Amniotic stem cell (primary cell): Measurements from ENCODE around the gene SPTBN2.
"Not testable (repeated sequence)": the region's sequence is repeated elsewhere in the genome, so short reads cannot be mapped to it uniquely, and the experiment has no call there.

Experiments
- DNase-seq: peaks from one replicate; lab custom pipeline; 2025; lab: John Stamatoyannopoulos, UW

The SPTBN2 gene

DNA sequence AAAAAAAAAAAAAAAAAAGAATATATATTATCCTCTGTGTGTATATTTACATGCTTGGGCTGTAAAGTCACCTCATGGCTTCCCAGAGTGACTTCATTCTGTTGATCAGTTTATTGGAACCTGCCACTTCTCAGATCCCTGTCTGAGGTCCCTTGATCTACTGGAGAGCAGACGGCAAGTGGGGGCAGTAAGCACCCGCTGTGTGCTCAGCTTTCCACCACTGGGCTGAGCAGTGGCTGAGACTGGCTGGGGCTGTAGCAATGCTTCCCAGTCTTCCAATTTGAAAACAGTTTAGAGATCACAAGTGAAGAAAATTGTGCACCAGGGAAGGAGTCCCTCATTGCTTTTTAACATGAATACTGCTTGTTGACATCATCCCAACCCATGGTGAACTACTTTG lies 44.4 kb downstream of the SPTBN2 start:
- no peak for DNase-seq

DNA sequence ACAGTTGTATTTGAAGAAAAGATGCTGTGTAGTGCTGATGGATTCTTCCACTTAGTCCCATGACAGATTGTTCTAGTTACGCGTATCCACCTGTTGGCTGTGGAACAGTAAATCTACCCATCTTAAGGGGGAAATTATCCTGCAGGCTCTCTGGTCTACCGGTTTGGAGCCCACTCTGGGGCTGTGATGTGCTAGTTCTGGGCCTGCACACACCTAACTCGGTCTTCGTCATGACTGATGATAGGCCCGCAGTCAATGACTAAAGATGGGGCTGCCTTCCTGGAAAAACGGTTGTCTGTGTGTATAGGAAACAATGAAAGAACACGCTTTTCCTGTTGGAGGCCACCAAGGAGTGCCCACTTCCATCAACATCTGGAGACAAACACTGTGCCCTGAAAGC lies 45.1 kb downstream of the SPTBN2 start:
- DNase-seq: no peak

DNA sequence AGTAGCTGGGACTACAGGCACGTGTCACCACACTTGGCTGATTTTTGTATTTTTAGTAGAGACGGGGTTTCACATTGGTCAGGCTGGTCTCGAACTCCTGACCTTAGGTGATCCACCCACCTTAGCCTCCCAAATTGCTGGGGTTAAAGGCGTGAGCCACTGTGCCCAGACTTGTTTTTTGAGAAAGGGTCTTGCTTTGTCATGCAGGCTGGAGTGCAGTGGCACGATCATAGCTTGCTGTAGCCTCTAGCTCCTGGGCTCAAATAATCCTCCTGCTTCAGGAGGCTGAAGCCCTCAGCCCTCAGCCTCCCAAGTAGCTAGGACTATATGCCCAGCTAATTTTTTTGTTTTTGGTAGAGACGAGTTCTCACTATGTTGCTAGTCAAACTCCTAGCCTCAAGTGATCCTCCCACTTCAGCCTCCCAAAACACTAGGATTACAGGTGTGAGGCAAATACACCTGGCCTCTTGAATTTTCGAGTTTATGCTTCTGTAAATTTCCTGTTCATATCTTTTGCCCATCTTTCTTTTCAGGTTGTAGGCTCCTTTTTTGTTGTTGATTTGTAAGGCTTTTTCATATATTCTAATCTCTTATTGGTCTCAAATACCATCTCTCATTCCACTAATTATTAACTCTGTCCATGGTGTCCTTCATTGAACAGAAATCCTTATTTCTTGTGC lies 47.9 kb downstream of the SPTBN2 start:
- no peak for DNase-seq

DNA sequence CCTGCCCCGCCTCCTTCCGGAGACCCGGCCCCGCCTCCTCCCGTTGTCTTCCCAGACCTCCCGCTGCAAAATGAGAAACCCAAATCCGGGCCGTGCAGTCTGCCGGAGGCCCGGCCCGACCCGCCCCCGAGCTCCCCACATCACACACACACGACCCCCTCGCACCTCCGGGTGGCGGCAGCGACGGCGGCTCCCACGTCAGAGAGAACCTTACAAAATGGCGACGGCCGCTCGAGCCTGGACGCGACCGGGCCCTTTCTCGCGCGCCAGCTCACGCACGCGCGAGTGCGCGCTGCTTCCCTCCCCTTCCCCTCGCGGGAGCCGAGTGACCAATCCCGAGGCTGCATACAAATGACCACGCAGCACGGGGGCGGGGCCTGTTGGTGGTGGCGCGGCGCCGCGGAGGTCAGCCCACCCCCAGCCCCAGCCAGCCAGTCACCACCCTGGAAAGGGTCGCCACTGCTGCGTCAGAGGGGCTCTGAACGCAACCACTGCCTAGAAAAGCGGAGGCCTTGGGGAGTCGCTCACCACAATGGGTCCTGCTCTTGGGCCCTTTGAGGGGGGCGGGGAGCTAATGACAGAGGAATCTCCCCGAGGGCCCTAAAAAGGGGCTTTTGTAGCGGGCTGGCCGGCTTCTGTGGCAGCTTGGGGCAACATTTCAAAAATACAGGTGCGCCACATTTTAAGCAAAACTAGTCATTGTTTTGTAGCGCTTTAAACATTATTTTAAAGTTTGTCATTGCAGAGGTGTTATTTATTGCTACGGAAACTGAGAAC lies 51.2 kb downstream of the SPTBN2 start, which contains the start of gene RBM4B:
Gene RBM4B, minus strand, starts transcription at position 289 of the 777 bp plus-strand sequence. CDS start 808 bp downstream, outside the sequence.
- peak; percentile 95 for DNase-seq

DNA sequence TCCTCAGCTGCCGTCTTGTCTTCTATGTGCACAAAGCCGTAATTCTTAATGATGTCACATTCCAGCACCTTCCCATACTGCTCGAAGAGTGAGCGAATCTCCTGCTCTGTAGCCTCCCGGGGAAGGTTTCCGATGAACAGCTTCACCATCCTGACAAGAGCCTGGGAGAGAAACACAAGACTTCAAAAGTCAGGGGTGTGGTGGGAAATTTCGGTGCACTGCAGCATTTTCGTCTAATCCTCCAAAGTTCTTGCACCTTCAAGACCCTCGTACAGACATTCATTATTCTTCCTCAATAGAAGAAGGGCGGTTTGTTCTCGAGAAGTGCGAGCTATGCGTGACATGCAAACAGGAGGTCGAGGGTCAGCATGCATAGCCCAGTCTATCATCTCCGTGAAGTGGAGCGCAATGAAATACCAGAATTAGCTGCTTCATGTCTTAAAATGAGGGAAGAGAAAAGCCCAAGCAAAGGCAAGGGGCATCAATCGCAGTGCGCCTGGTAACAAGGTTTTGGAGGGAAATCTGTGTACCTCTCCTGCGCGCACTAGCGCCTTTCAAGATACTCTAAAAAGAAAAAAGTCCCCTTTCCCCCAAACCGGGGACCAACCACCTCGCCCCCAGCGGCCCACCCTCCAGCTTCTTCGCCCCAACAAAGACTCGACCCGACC lies 52.0 kb downstream of the SPTBN2 start:
- DNase-seq: no peak

DNA sequence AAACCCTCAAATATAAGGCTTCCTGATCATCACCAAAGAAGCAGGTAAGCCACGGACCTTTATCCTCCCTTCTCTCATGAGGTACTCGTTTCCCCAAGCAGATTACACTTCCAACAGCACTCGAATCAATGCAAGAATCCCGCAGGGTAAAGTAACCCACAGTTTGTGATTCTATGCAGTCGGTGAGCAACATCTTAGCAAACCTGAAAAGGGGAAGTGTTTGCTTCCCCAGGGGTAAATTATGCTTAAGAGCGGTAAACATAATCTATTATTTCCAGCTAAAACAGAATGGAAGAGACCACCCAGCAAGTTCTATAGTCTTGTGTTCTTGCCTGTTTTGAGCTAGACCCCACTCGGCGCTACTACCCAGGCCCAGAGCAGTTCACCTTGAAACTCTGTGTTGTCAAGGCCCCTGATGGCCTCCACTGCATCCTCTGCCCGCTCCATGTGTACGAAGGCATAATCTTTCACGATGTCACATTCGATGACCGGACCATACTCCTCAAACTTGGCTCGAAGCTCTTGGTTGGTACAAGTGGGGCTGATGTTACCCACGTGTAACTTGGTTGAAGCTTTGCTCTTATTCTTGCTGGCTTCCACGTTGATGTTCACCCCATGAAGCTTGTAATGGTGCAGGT lies 52.6 kb downstream of the SPTBN2 start:
- DNase-seq: no peak

DNA sequence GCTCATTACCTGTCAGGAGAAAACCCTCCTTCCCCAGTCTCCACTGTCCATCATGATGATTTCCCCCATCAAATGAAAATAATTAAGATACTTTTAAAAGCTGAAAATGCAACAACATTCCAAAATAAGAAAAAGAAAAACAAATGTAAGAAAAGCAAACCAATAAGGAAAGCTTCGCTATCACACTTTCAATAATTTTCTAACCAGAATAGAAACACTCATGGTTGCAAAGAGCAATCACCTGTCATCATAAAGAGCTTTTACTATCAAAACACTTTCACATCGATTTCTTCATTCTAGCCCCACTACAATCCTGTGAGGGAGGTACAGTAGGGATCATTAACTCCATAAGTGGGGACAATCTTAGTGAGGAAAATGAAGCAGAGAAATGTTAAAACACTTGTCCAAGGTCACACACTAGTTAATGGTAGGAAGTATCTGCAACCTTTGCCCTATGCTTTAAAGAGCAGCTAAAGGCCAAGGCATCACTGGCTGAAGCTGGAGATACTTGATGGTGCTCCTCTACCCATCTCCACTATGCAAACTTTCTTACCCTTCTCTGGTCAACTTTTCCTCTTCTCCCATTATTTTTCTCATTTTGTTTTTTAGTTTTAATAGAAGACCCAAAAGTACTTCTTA lies 53.9 kb downstream of the SPTBN2 start:
- no peak for DNase-seq

DNA sequence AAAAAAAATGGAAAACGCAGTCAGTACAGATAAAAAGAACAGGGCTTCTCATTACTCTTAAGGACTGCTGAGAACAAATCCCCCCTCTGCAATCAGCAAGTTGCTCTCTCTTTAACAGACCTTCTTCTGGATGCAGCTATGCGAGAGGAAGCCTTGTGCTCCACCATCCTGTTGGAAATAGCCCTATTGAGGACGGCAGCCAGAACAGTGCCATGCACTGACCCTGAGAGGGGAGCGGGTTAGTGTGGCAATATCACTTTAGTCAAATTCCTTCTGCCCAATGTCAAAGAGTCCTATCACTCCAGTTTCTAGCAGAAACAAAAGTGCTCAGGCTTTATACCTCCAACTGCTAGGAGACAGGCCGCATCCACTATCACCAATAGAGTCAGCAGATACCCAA lies 58.2 kb downstream of the SPTBN2 start:
- no peak for DNase-seq

DNA sequence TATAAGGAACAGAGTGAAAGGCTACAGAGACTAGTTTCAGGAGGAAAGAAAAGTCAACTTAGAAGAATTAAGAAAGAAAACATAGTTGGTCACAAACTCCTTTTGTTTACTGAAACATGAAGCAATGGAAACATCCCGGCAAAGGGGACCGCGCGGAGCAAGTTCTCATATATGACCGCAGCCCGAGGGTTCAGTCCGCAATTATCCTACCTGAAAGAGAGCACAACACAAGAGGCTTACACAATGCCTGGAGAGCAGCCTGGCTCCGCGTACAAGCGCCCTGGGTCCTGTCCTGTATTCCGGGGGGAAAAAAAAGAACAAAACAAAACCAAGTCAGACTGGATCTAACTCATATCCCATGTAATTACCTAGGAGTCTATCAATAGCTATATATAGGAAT lies 63.6 kb downstream of the SPTBN2 start:
- DNase-seq: no peak

DNA sequence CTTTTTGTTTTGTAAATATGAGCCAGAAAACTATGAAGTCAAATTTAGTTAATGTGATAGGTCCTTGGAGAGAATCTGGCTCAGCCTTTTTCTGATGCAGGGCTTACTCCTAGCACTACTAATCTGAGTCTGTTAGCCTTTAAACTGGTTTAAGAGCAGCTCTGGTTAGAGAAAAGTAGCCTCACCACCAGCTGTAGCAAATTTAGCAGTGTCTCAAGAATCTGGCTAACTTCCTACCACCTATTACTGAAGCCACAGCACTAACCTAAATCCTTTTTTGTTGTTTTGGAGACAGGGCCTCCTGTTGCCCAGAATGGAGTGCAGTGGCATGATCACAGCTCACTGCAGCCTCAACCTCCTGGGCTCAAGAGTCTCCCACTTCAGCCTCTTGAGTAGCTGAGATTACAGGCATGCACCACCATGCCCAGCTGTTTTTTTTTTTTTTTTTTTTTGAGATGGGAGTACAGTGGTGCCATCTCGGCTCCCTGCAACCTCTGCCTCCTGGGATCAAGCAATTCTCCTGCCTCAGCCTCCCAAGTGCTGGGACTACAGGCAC lies 65.2 kb downstream of the SPTBN2 start:
- DNase-seq: no peak

DNA sequence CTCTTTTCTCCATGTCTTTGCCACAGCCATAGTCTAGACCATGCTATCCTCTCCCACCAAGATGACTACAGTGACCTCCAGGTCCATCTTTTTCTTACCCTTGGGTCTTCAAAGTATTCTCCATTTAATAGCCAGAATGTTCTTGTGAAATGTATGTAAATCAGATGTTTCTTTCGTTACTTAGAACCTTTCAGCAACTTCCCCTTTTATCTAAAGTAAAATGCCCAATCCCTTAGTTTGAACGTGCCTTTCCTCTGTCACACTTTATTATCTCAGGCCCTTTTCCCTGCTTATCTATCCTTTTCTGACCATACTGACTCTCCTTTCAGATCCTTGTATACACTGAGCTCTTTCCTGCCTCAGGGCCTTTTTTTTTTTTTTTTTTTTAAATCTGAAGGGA lies 69.3 kb downstream of the SPTBN2 start:
- no peak for DNase-seq

DNA sequence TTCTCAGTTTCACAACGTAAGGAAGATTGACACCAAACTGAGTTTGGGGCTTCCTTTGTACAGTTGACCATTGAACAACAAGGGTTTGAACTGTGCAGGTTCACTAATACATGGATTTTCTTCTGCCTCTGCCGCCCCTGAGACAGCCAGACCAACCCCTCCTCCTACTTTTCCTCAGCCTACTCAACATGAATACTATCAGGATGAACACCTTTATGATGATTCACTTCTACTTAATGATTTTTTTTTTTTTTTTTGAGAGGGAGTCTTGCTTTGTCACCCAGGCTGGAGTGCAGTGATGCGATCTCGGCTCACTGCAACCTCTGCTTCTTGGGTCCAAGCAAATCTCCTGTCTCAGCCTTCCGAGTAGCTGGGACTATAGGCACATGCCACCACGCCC lies 75.9 kb downstream of the SPTBN2 start:
- DNase-seq: no peak

DNA sequence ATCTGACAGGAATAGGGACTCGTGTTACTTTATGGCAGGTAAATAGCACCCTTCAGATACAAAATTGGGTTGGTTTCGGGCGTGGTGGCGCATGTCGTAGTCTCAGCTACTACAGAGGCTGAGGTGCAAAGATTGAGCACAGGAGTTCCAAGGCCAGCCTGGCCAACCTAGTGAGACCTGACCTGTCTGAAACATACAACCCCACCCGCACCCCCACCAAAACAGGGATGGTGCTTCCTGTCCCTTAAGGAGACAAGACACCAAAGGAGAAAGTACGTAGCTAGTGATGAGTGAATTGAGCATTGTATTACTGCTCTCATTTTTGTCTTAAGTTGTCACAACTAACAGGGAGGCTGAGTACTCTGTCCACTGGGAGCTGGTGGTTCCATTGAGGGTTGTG lies 76.4 kb downstream of the SPTBN2 start:
- no peak for DNase-seq

DNA sequence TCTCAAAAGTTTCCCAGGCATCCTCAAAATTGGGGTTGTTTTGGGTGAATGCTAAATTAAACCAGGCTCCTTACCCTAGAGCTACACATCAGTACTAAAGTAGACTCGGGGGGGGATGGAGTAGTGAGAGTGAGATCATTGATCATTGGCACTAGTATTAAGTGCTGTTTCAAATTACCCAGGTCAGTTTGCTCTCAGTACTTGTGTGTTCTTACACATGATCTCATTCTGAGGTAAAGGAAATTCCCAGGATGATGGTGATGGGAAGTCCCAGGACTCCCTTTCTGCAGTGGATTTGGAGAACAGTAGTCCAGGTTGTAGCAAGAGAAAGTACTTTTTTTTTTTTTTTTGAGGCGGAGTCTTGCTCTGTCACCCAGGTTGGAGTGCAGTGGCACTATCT lies 78.0 kb downstream of the SPTBN2 start:
- no peak for DNase-seq

DNA sequence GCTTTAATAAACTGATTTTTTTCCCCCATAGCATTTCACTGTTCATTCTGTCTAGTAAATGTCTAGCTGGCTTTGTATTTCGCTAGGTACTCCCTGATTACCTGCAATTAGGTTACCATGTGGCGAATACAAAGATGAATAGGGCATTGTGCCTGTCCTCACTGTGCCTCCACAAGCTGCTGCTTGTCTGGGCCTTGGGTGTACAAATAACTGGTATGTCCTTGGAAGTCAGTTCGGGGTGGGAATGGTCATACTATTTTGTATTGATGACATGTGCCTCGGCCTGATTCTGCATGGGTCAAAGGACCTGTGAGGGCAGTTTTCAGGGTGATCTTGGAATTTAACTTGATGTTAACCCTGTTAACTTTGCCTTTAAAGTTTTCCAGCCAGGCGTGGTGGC lies 79.1 kb downstream of the SPTBN2 start:
- DNase-seq: no peak

DNA sequence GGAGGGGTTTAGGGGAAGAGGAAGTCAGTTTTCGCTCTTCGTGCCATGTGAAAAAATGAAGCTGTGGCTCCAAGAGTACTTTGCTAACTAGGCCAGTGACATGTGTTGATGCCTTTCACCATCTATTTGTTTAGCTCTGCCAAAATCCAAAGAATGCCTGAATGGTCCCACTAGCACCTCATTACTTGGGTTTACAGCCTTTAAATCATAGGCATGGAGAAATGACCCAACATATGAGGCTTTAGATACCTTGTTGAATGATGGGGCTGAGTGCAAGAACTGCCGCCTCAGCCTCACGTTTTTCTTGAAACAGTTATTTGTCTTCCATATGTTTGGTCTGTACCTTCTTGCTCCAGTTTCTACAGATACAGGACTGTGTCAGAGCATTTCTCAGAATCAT lies 82.2 kb downstream of the SPTBN2 start:
- DNase-seq: no peak

DNA sequence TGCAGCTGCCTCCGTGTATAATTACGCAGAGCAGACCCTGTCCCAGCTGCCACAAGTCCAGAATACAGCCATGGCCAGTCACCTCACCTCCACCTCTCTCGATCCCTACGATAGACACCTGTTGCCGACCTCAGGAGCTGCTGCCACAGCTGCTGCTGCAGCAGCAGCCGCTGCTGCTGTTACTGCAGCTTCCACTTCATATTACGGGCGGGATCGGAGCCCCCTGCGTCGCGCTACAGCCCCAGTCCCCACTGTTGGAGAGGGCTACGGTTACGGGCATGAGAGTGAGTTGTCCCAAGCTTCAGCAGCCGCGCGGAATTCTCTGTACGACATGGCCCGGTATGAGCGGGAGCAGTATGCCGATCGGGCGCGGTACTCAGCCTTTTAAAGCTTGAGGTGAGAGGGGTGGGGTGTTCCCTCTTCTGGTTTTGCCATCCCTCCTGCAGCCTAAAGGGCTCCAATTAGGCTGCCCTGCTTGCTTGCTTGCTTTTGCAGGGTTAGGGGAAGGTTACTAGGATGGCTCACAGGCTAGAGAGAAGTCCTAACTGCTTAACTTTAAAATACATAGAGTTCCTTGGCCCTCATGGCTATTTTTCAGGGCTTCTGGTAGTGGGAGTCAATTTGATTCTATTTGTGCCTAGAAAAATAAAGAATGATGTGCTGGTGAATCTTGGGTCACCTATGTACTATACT lies 85.1 kb downstream of the SPTBN2 start:
- no peak for DNase-seq

DNA sequence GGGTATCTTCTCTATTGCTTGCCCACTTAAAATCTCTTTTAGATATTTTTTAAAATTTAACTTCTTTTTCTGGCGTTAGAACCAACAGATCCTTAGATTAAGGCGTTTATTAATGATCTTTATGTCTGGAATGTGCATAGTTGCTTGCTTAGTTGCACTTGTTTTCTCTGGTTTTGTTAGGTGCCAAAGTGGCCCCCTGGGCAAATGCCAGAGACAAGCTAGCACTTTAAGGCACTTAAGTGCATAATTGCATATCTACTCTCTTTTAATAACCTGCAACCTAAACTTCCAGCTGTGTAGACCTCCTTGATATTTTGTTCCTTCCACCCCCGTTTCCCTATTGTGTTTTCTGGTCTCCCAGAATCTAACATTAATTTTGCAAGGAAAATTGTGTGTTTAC lies 87.2 kb downstream of the SPTBN2 start:
- no peak for DNase-seq

DNA sequence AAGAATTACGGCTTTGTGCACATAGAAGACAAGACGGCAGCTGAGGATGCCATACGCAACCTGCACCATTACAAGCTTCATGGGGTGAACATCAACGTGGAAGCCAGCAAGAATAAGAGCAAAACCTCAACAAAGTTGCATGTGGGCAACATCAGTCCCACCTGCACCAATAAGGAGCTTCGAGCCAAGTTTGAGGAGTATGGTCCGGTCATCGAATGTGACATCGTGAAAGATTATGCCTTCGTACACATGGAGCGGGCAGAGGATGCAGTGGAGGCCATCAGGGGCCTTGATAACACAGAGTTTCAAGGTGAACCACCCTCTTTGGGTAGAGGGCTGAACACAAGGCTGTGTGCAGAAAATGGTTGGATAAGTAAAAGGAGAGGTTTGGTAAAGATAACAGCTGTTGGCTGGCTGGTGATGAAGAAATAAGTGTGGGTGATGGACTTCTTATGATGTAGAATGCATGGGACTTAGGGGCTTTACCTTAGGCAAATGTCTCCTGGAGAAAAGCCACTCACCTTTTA lies 89.1 kb downstream of the SPTBN2 start:
- not testable (repeated sequence) for DNase-seq

DNA sequence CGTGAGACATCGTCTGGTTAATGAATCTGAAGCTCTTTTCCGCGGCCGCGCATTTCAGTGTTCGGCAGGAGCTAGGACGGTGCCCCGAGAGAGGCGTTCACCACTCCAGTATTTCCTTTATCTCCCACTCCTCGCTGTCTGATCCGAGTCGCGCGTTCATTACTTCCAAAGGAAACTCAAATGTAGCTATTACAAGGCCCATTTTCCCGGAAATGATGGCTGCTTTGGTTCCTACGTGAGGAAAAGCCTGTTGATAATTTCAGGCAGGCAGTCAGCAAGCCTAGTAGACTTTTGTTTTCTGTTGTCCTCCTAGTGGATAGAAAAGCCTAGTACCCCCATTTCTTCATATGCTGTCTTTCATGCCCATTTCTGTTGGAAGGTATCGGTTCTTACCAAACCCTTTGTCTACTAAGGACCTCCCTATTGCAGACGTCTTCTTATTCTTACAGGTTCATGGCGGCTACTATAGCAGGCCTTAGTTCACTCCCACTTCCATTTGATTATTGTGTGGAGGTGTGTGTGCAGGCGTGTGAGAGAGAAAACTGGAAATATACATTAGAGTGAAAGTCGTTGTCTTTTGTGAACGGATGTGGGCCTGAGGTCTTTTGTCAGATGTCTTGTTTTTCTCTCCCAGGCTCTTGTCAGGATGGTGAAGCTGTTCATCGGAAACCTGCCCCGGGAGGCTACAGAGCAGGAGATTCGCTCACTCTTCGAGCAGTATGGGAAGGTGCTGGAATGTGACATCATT lies 89.8 kb downstream of the SPTBN2 start:
- DNase-seq: no peak
